ENCODE data around the gene TIMM13. TPM values are rescaled to one million over a fixed set of nuclear protein-coding genes. Genes with fewer than 3 reads are reported as not detected.

The TIMM13 gene
- total and polyA plus RNA-seq, 2 of the 8 experiments (the other 6 are each of a cell fraction or from before 2014, with no cell fraction given): 270 to 275 TPM

- H3K23me2 ChIP-seq (ENCODE audit: low read depth, low read length): no peaks in the 10 kb centered on the region
- 94% methylated on average over 19 of the region's 30 CpGs; no CpG with 5 or more reads in 1 of the 2 experiments for WGBS, 2 experiments (ENCODE audit: extremely low coverage in 1 of 2, insufficient coverage in 1 of 2, insufficient read length in 1 of 2, insufficient replicate concordance in 2 of 2, low coverage in 1 of 2, low lambda C conversion rate in 2 of 2, missing lambda C conversion rate in 1 of 2)
- no peak overlapping the region for H2BK12ac ChIP-seq (ENCODE audit: low read depth, low read length)
- no peaks in the 10 kb centered on the region for H3K27me3 ChIP-seq (replicated peaks in 1 of 4; ENCODE audit: control insufficient read depth in 3 of 4, extremely low read depth in 1 of 4, insufficient read depth in 3 of 4, low read length in 3 of 4)
- no peak for TF ChIP-seq YY1 (IDR thresholded peaks at IDR 0.05; ENCODE audit: low read depth, low read length)
- TF ChIP-seq GABPA (IDR thresholded peaks at IDR 0.05; ENCODE audit: borderline replicate concordance, insufficient read depth, low read length): no peak
- no peak for TF ChIP-seq HDAC6 (IDR thresholded peaks at IDR 0.05; ENCODE audit: low read depth, low read length)
- no peak for TF ChIP-seq TAF1 (IDR thresholded peaks at IDR 0.05; ENCODE audit: low read depth, low read length)
- TF ChIP-seq SRF (IDR thresholded peaks at IDR 0.05; ENCODE audit: low read depth, low read length): no peak
- TF ChIP-seq USF2 (IDR thresholded peaks at IDR 0.05; ENCODE audit: low read length): no peak
- TF ChIP-seq FOSL1 (IDR thresholded peaks at IDR 0.05; ENCODE audit: insufficient read depth, low read depth, low read length): no peak
- no peak for TF ChIP-seq CEBPB (IDR thresholded peaks at IDR 0.05; ENCODE audit: low read depth, low read length)
- no peak for TF ChIP-seq MAX (IDR thresholded peaks at IDR 0.05)
- no peak overlapping the region for H2AFZ ChIP-seq (ENCODE audit: low read length)
- ChIA-PET POLR2A (ENCODE audit: partially characterized antibody) (interaction anchor here (1.2 to 1.6 kb wide), 3 partner anchors 10 to 184 kb away, joined by 3 to 4 read pairs (median 4); no protein-coding TSS in a partner anchor), CTCF (ENCODE audit: partially characterized antibody) (no interaction called here)
- H3K4me3 ChIP-seq (ENCODE audit: extremely low read depth in 1 of 4, insufficient read depth in 2 of 4, low read depth in 3 of 4, low read length in 4 of 4): no peak overlapping the region
- no peaks in the 10 kb centered on the region; the same call in 1 of the 2 replicates for H3K79me1 ChIP-seq (ENCODE audit: low read depth, low read length)
- no peaks in the 10 kb centered on the region for H3K9me3 ChIP-seq (ENCODE audit: insufficient read depth in 2 of 2, low read depth in 1 of 2, low read length in 1 of 2)
- peaks cover 0 to 3% (median under 1%) of the 10 kb centered on the region in 4 experiments; a peak in 2 of 7 replicates for H3K4me1 ChIP-seq (replicated peaks in 1 of 4; ENCODE audit: control insufficient read depth in 3 of 4, insufficient read depth in 4 of 4, low read length in 3 of 4)
- H4K91ac ChIP-seq (replicated peaks; ENCODE audit: insufficient read length, low read length): no peak overlapping the region
- no peak overlapping the region for H3K56ac ChIP-seq (replicated peaks; ENCODE audit: insufficient read length, low read depth, low read length)
- no peak overlapping the region for H3K4me2 ChIP-seq (ENCODE audit: insufficient read depth in 1 of 2, low read depth in 2 of 2, low read length in 2 of 2)
- H2BK20ac ChIP-seq (ENCODE audit: low read length): no peak overlapping the region
- no peak overlapping the region for H3K4ac ChIP-seq (replicated peaks; ENCODE audit: insufficient read length, low read depth, low read length)
- H4K5ac ChIP-seq (ENCODE audit: insufficient read length, low read depth, low read length): no peak overlapping the region
- H4K8ac ChIP-seq (ENCODE audit: extremely low read depth, insufficient read depth, low read length): no peak overlapping the region
- no peak overlapping the region for H2BK15ac ChIP-seq (ENCODE audit: low read length)
- no peaks in the 10 kb centered on the region; a peak in 1 of 4 replicates for H3K79me2 ChIP-seq (ENCODE audit: control insufficient read depth in 1 of 2, insufficient read depth in 2 of 2, low read length in 2 of 2)
- no peak overlapping the region for H3K18ac ChIP-seq (ENCODE audit: extremely low read depth, low read length)
- peaks cover 12 to 57% (median 41%) of the 10 kb centered on the region in 4 experiments for H3K36me3 ChIP-seq (ENCODE audit: control insufficient read depth in 2 of 4, insufficient read depth in 4 of 4, low read length in 3 of 4)
- H4K20me1 ChIP-seq (replicated peaks in 1 of 2; ENCODE audit: control insufficient read depth in 1 of 2, insufficient read depth in 2 of 2, low read length in 2 of 2): peaks cover 6 to 17% of the 10 kb centered on the region in 2 experiments
- no peak overlapping the region for H3K27ac ChIP-seq (ENCODE audit: low read depth, low read length)
- FAIRE-seq (no peak), DNase-seq (ENCODE audit: low read depth in 1 of 2, low spot score in 2 of 2) (no peak)
- no peak overlapping the region for H2BK120ac ChIP-seq (replicated peaks; ENCODE audit: low read depth, low read length)
- H2BK5ac ChIP-seq (ENCODE audit: low read depth, low read length): no peak overlapping the region; the same call in 1 of the 2 replicates
- H3K14ac ChIP-seq (ENCODE audit: insufficient read length): no peak overlapping the region
- no peak overlapping the region for H3K9ac ChIP-seq (replicated peaks in 1 of 4; ENCODE audit: extremely low read depth in 1 of 4, low read depth in 3 of 4, low read length in 3 of 4)
- no peak overlapping the region for H2AK5ac ChIP-seq (ENCODE audit: low read depth, low read length)
- H3K23ac ChIP-seq (ENCODE audit: insufficient read length): no peak overlapping the region
Observed at GRCh38 chr19:2433854-2434253, 6.5 kb upstream of the TIMM13 start.

Data from H1 (cell line).